ENCODE data around the gene RPS6KC1. TPM values are rescaled to one million over a fixed set of nuclear protein-coding genes. Genes with fewer than 3 reads are reported as not detected.
"Not testable (repeated sequence)": the region's sequence is repeated elsewhere in the genome, so short reads cannot be mapped to it uniquely, and the experiment has no call there.

The RPS6KC1 gene
- polyA plus RNA-seq, 3 donors = 8.9 to 16.0 (median 11.4) TPM

DNA sequence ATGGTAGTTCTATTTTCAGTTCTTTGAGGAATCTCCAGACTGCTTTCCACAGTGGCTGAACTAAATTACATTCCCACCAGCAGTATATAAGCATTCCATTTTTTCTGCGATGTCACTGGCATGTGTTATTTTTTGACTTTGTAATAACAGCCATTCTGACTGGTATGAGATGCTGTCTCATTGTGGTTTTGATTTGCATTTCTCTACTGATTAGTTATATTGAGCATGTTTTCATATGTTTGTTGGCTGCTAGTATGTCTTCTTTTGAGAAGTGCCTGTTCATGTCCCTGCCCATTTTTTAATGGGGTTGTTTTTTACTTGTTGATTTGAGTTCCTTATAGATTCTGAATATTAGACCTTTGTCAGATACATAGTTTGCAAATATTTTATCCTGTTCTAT lies 87.9 kb downstream of the RPS6KC1 start:
- DNase-seq = no peak
- Mint-ChIP-seq H3K4me1 (peaks cover 7% of the 10 kb centered on the region), H3K27ac (peak overlapping the region in 1 of 7 donors; percentile 38), H3K4me3 (no peak overlapping the region), H3K27me3 (ENCODE audit: low read depth in 3 of 3) (peaks cover 0 to 3% (median 0%) of the 10 kb centered on the region in 3 donors), H3K9me3 (peaks cover 3 to 13% (median 5%) of the 10 kb centered on the region in 7 donors), H3K36me3 (peaks cover 29 to 43% of the 10 kb centered on the region in 2 donors)
- no peak overlapping the region for H2AFZ ChIP-seq (ENCODE audit: insufficient read depth, low read depth, low read length, poor library complexity, severe bottlenecking)
- H3K36me3 ChIP-seq (replicated peaks in 1 of 2; ENCODE audit: control insufficient read depth in 1 of 2, insufficient read depth in 2 of 2, low read length in 2 of 2) = peaks cover 4 to 27% of the 10 kb centered on the region in 2 donors
- TF ChIP-seq, protein P1, sequence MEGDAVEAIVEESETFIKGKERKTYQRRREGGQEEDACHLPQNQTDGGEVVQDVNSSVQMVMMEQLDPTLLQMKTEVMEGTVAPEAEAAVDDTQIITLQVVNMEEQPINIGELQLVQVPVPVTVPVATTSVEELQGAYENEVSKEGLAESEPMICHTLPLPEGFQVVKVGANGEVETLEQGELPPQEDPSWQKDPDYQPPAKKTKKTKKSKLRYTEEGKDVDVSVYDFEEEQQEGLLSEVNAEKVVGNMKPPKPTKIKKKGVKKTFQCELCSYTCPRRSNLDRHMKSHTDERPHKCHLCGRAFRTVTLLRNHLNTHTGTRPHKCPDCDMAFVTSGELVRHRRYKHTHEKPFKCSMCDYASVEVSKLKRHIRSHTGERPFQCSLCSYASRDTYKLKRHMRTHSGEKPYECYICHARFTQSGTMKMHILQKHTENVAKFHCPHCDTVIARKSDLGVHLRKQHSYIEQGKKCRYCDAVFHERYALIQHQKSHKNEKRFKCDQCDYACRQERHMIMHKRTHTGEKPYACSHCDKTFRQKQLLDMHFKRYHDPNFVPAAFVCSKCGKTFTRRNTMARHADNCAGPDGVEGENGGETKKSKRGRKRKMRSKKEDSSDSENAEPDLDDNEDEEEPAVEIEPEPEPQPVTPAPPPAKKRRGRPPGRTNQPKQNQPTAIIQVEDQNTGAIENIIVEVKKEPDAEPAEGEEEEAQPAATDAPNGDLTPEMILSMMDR (IDR thresholded peaks at IDR 0.05) = no peak
- H3K9me3 ChIP-seq (replicated peaks in 1 of 2; ENCODE audit: control insufficient read depth in 1 of 2, insufficient read depth in 1 of 2, low read length in 2 of 2) = no peaks in the 10 kb centered on the region
- H3K9ac ChIP-seq (ENCODE audit: insufficient read depth, low read length, poor library complexity, severe bottlenecking) = no peak overlapping the region
- H3K4me2 ChIP-seq (replicated peaks; ENCODE audit: extremely low read depth, low read length, poor library complexity, severe bottlenecking) = no peak overlapping the region
- H3K27ac ChIP-seq (ENCODE audit: low read depth in 1 of 2, low read length in 2 of 2) = no peak overlapping the region
- intact Hi-C loops (cut with micrococcal nuclease) = no loop called here
- no CpG with 5 or more reads among the region's 1 CpG for WGBS (ENCODE audit: insufficient coverage)
- H3K4me1 ChIP-seq (ENCODE audit: control insufficient read depth in 1 of 2, insufficient read depth in 2 of 2, low read length in 2 of 2) = no peaks in the 10 kb centered on the region
- no peaks in the 10 kb centered on the region for H3K79me2 ChIP-seq (ENCODE audit: insufficient read depth, low read length)
- no peaks in the 10 kb centered on the region for H3K27me3 ChIP-seq (ENCODE audit: control insufficient read depth in 2 of 2, insufficient read depth in 2 of 2, low read length in 2 of 2)
- H3K4me3 ChIP-seq (replicated peaks in 1 of 3; ENCODE audit: low read depth in 2 of 3, low read length in 3 of 3) = no peak overlapping the region
- peaks cover 8% of the 10 kb centered on the region for H4K20me1 ChIP-seq (ENCODE audit: insufficient read depth, low read length)

DNA sequence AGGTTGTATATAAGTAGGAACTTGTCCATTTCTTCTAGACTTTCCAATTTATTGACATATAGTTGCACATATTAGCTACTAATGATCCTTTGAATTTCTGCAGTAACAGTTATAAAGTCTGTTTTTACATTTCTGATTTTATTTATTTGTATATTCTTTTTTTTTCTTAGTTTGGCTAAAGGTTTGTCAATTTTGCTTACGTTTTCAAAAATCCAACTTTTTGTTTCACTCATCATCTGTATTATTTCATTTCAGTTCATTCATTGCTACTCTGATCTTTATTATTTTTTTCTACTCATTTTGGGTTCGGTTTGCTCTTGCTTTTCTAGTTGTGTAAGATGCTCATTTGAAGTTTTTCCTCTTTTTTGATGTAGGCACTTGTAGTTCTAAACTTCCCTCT lies 97.9 kb downstream of the RPS6KC1 start:
- no peaks in the 10 kb centered on the region for H3K79me2 ChIP-seq (ENCODE audit: insufficient read depth, low read length)
- Mint-ChIP-seq H3K4me1 (peaks cover 8% of the 10 kb centered on the region), H3K27ac (no peak overlapping the region), H3K36me3 (peaks cover 31 to 45% of the 10 kb centered on the region in 2 donors), H3K9me3 (peaks cover 10 to 29% (median 19%) of the 10 kb centered on the region in 7 donors), H3K4me3 (no peak overlapping the region), H3K27me3 (ENCODE audit: low read depth in 3 of 3) (no peaks in the 10 kb centered on the region)
- H3K27me3 ChIP-seq (ENCODE audit: control insufficient read depth in 2 of 2, insufficient read depth in 2 of 2, low read length in 2 of 2) = no peaks in the 10 kb centered on the region
- H3K4me3 ChIP-seq (replicated peaks in 1 of 3; ENCODE audit: low read depth in 2 of 3, low read length in 3 of 3) = no peak overlapping the region
- peaks cover 0 to 4% of the 10 kb centered on the region in 2 donors for H3K9me3 ChIP-seq (replicated peaks in 1 of 2; ENCODE audit: control insufficient read depth in 1 of 2, insufficient read depth in 1 of 2, low read length in 2 of 2)
- no peaks in the 10 kb centered on the region for H4K20me1 ChIP-seq (ENCODE audit: insufficient read depth, low read length)
- WGBS (ENCODE audit: insufficient coverage) = no CpG with 5 or more reads among the region's 2 CpGs
- no peak overlapping the region for H3K9ac ChIP-seq (ENCODE audit: insufficient read depth, low read length, poor library complexity, severe bottlenecking)
- no peak overlapping the region for H2AFZ ChIP-seq (ENCODE audit: insufficient read depth, low read depth, low read length, poor library complexity, severe bottlenecking)
- TF ChIP-seq, protein P1 (IDR thresholded peaks at IDR 0.05) = no peak
- peaks cover 4 to 17% of the 10 kb centered on the region in 2 donors for H3K36me3 ChIP-seq (replicated peaks in 1 of 2; ENCODE audit: control insufficient read depth in 1 of 2, insufficient read depth in 2 of 2, low read length in 2 of 2)
- intact Hi-C loops (cut with micrococcal nuclease) = no loop called here
- peaks cover under 1 to 5% of the 10 kb centered on the region in 2 donors for H3K4me1 ChIP-seq (ENCODE audit: control insufficient read depth in 1 of 2, insufficient read depth in 2 of 2, low read length in 2 of 2)
- DNase-seq = no peak
- H3K4me2 ChIP-seq (replicated peaks; ENCODE audit: extremely low read depth, low read length, poor library complexity, severe bottlenecking) = no peak overlapping the region
- H3K27ac ChIP-seq (ENCODE audit: low read depth in 1 of 2, low read length in 2 of 2) = no peak overlapping the region

DNA sequence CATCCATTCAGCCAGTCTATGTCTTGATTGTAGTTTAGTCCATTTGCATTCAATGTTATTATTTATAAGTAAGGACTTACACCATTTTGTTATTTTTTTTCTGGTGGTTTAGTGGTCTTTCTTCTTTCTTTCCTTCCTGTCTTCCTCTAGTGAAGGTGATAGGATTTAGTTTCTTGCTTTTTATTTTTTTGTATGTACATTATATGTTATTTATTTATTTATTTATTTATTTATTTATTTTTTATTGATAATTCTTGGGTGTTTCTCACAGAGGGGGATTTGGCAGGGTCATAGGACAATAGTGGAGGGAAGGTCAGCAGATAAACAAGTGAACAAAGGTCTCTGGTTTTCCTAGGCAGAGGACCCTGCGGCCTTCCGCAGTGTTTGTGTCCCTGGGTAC lies 99.0 kb downstream of the RPS6KC1 start:
- H3K4me2 ChIP-seq (replicated peaks; ENCODE audit: extremely low read depth, low read length, poor library complexity, severe bottlenecking); H2AFZ ChIP-seq (ENCODE audit: insufficient read depth, low read depth, low read length, poor library complexity, severe bottlenecking); H3K9me3 ChIP-seq (replicated peaks in 1 of 2; ENCODE audit: control insufficient read depth in 1 of 2, insufficient read depth in 1 of 2, low read length in 2 of 2); H3K4me3 ChIP-seq (replicated peaks in 1 of 3; ENCODE audit: low read depth in 2 of 3, low read length in 3 of 3); H3K27ac ChIP-seq (ENCODE audit: low read depth in 1 of 2, low read length in 2 of 2); H3K27me3 Mint-ChIP-seq (ENCODE audit: low read depth in 3 of 3); H3K9ac ChIP-seq (ENCODE audit: insufficient read depth, low read length, poor library complexity, severe bottlenecking); DNase-seq; H3K27ac Mint-ChIP-seq; H4K20me1 ChIP-seq (ENCODE audit: insufficient read depth, low read length); H3K4me3 Mint-ChIP-seq; intact Hi-C loops (cut with micrococcal nuclease); H3K36me3 ChIP-seq (replicated peaks in 1 of 2; ENCODE audit: control insufficient read depth in 1 of 2, insufficient read depth in 2 of 2, low read length in 2 of 2); H3K27me3 ChIP-seq (ENCODE audit: control insufficient read depth in 2 of 2, insufficient read depth in 2 of 2, low read length in 2 of 2); H3K79me2 ChIP-seq (ENCODE audit: insufficient read depth, low read length): not testable (repeated sequence)
- H3K36me3 Mint-ChIP-seq = peaks cover 26 to 39% of the 10 kb centered on the region in 2 donors
- H3K4me1 ChIP-seq (ENCODE audit: control insufficient read depth in 1 of 2, insufficient read depth in 2 of 2, low read length in 2 of 2) = peaks cover 4 to 11% of the 10 kb centered on the region in 2 donors
- no CpG with 5 or more reads among the region's 2 CpGs for WGBS (ENCODE audit: insufficient coverage)
- H3K4me1 Mint-ChIP-seq = peaks cover 13% of the 10 kb centered on the region
- peaks cover 10 to 28% (median 18%) of the 10 kb centered on the region in 7 donors for H3K9me3 Mint-ChIP-seq
